HG02943 (cell line): ENCODE data around the gene SMG6.
"Not testable (repeated sequence)": the region's sequence is repeated elsewhere in the genome, so short reads cannot be mapped to it uniquely, and the experiment has no call there.

Experiments used
- ATAC-seq: cut with Tn5 transposase; IDR thresholded peaks from one replicate; pipeline ENCODE4 v1.9.1; 2021; ENCODE audit warnings: mild to moderate bottlenecking, low read depth, moderate library complexity; ENCODE audit not compliant: unreplicated experiment

The SMG6 gene

DNA sequence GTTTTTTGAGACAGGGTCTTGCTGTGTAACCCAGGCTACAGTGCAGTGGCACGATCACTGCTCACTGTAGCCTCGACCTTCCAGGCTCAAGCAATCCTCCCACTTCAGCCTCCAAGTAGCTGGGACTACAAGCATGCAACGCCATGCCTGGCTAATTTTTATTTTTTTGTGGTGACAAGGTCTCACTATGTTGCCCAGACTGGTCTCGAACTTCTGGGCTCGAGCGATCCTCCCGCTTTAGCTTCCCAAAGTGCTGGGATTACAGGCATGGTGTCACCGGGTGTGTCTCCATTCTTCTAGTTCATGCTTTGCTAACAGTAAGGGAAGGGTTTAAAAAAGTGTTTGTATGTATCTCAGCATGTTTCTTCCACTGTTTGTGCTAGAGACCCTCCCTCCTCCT is 146.9 kb downstream of the SMG6 start:
- no peak for ATAC-seq

DNA sequence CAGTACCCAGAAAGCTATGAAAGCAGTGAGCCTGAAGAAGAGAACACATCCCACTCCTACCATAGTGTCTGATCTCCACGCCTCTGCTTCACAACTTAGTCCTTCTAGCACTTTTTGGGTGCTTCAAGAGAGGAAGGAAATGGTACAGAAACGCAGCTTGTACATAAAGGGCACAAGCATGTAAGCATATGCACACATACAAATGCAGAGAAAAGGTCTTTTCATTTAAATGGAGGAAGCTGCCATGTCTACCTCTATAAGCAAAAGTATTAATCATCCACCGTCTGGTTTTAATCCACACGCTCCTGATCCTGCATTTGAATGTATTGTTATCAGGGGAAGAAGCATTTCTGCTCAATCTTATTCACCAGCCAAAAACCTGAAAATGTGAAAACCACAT is 148.0 kb downstream of the SMG6 start:
- no peak for ATAC-seq

DNA sequence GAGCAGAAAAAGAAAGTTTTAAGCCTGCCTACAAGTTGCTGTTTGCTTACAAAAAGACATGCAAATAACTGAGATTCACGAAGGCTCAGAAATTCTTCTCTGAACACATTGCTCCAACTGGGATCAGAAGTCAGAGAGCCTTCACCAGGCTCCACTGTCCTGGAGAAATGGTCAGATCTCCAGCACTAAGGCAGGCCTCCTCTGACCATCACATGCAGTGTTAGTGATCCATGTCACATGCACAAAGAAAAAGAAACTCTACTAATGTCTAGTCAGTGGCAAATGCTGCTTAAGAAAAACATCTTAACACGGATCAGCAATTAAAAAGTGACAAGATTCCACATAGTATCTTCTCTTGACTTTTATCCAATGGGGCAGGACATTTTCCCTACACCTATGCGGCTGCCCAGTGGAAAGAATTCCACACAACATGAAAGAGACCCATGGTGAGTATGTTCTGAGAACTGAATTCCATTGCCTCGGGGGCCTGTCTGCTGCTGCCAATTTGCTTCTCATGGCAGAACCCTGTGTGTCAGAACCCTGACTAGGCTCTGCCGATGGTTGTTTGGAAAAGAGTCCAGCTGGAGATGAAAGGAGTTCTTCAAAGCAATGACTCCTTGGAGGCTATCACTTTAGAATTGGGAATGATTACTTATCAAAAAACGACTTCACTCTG is 152.1 kb downstream of the SMG6 start:
- no peak for ATAC-seq

DNA sequence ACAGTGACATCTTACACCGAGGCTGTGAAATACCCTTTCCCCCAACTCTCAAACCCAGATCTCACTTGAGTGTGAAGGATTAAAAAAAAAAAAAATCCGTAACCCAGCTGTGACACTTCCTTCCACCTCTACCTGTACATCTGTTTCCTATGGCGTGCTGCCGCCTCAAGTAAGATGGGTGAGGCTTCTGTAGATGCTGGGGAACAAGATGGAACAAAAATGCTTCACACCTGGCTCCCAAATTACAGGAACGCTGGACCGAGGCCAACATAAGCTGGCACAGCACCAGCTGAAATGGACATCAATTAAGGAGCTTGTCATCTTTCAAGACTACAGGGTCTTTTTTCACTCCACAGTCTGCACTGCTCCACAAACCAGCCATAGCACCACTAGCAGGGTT is 152.8 kb downstream of the SMG6 start:
- no peak for ATAC-seq

DNA sequence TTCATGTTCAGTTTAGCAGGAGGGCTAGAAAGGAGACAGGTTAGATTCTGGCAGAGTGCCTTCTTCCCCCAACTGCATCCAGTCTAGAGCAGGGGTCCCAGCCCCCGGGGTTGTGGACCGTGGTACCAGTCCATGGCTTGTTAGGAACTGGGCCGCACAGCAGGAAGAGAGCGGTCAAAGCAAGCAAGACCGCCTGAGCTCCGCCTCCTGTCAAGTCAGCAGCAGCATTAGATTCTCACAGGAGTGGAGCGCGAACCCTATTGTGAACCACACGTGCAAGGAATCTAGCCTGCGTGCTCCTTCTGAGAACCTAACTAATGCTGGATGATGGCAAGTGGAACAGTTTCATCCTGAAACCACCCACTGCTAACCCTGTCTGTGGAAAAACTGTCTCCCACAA is 153.7 kb downstream of the SMG6 start:
- ATAC-seq = no peak

DNA sequence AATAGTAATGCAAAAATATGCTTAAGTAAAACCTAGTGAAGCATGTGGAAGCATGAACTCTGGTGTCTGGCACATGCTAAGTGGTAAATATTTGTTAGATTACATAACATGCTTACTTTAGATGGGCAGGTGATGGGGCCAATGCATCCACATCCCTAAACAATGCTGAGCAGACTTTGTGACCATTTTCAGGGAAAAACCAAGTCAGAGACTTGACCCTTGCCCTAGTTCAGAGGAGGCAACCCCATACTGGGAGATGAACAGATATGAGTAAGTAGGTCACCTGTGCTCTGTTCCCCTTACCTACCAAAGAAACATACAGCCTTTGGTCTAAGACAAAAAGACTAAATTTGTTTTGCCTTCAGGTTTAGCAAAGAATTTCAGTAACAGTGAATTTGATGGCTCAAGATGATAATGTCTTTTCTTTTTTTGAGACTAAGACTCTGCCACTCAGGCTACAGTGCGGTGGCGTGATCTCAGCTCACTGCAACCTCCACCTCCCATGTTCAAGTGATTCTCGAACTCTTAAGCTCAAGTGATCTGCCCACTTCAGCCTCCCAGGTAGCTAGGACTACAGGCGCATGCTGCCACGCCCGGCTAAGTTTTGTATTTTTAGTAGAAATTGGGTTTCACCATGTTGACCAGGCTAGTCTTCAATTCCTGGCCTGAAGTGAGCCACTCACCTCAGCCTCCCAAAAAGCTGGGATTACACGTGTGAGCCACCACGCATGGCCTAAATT is 157.3 kb downstream of the SMG6 start:
- no peak for ATAC-seq

DNA sequence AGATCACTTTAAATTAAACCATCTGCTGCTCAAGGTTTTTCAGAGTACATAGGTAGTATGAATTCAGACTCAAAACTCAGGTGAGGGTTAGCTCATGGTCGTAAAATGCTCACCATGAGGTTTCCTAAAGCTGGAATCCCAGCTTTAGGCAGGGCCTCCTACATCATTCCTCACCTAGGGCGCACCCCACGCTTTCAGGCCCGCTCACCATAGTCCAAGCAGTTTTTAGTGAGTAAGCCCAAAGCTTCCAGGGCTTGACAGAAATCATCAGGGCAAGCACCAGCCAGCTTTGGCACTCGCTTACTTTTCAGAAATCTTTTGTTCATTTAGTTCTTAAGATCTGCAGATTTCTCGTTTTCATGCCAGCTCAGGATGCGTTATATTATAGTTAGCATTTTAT is 158.9 kb downstream of the SMG6 start:
- ATAC-seq = no peak

DNA sequence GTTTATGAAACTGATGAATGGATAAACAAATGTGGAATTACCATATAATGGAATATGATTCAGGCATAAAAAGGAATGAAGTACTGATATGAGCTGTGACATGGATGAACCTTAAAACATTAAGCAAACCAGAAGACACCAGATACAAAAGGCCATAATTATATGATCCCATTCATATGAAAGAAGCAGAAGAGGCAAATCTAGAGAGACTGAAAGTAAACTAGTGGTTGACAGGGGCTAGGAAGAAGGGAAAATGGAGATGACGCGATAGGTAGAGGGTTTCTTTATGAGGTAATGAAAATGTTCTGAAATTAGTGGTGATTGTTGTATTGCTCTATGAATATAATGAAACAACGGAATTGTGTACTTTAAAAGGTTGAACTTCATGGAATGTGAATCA is 160.3 kb downstream of the SMG6 start:
- no peak for ATAC-seq

DNA sequence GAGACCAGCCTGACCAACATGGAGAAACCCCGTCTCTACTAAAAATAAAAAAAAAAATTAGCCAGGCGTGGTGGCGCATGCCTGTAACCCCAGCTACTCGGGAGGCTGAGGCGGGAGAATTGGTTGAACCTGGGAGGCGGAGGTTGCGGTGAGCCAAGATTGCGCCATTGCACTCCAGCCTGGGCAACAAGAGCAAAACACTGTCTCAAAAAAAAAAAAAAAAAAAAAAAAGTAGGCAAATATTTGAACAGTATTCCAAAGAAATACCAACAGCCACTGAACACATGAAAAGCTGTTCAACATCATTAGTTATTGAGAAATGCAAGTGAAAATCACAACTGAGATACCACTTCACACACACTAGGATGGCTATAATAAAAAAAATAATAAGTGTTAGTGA is 160.9 kb downstream of the SMG6 start:
- ATAC-seq = not testable (repeated sequence)

DNA sequence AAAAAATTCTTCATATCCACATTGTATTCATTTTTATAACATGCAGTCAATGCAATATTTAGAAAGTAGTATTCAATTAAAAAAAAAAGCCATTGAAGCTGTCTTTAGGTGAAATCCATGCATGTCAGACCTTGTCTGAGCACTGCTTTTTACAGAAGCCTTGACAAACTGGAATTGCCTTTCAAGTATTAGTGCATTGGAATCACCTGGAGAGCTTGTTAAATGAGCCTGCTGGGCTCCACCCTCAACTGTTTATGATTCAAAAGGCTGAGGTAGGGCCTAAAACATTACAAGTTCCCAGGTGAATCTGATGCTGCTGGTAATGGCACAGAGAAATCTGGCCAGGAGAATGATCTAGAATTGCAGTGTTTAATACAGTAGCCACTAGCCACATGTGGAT is 162.9 kb downstream of the SMG6 start:
- no peak for ATAC-seq

DNA sequence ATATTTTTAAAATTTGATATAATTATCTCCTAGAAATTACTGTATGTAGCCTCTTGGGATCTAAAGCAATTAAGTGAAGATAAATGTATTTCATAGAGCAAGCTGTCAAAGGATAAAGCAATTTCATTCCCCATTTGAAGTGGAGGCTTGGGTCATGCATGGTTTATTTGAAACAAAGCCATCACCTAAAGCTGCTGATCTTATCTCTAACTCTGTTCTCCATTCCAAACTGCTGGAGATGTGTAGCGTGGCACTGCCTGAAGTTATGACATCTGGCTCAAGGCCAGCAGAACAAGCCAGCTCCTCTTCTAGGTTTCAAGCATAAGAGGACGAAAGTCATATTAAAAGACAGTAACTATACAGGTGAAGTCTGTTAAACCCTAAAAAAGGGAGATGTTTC is 164.8 kb downstream of the SMG6 start:
- ATAC-seq = no peak

DNA sequence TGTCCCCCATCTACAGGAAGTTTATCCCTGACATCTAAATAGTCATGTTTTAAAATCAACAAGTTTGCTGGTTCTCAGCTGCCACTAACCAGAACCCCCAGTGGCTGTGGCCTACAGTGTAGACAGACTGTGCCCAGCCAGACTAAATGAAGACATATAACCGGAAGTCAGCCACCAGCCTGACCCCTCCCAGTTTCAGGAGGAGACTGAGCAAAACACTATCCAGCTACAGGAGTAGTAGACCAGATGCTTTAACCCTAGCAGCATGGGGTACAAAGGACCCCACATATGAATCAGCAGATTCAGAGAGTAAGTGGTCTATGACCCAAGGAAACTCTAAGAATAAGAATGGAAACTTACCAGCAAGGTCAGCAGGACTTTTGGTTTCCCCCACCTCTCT is 165.3 kb downstream of the SMG6 start:
- ATAC-seq = no peak

DNA sequence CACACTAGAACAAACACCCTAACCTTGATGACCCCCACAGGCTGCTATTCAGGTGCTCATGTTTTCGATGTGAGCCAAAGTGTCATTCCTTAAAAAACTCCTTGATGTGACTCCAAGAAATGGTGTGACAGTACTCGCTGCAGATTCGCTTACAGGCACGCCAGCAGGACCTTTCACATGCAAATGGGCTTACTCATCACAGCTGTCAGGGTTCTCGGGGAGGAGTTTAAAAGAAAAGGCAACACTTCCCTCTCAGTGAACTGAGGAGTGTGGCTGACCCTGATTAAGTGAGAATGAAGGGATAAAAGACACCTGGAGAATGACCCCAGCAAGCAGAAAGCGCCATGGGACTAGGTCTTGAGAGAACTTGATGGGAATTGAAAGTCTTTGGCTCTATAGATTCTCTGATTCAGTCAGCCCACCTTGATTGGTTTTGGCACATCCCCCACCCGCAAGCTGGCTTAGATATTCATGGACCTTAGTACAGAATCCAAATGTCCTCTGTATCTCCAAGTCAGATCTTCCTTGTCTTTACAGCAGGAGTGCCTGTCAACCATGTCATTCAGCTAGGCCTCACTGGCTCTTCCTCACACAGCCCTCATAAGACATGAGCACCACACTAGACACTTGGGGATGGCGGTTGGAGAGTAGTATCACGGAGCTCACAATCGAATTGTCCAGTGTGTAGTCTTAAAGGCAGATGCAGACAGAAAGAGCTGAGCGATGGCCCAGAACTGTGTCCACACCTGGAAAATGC is 166.1 kb downstream of the SMG6 start:
- no peak for ATAC-seq

DNA sequence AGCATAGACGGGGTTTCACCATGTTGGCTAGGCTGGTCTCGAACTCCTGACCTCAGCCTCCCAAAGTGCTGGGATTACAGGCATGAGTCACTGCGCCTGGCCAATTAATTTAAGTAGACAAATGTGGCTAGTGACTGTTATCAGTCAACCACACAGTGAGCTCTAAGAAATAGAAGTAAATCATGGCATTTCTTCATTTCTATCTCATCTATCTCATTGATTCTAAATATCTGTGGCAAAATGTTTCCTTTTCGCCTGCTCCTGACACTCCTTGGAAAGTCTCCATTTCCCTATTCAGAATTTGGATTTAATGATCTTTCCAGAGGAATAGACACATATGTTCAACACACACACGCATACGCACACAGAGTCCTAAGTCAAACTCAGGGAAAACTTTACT is 167.3 kb downstream of the SMG6 start:
- ATAC-seq = no peak

DNA sequence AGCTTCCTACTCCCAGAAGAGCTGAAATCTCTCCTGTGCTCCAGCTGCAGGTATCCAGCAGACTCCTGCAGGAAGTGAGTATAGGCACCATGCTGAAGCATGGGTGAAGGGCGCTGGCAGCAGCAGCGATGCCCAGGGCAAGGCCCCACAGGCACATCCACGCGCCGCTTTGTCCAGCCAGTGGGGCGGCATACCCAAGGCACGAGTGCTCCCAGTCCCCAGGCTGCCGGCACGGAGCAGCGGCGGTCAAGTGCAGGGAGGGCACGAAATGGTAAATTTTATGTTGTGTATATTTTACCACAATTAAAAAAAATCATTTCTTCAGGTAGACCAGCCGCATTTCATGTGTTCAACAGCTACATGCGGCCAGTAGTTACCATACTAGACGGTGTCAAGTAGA is 175.6 kb downstream of the SMG6 start:
- no peak for ATAC-seq

DNA sequence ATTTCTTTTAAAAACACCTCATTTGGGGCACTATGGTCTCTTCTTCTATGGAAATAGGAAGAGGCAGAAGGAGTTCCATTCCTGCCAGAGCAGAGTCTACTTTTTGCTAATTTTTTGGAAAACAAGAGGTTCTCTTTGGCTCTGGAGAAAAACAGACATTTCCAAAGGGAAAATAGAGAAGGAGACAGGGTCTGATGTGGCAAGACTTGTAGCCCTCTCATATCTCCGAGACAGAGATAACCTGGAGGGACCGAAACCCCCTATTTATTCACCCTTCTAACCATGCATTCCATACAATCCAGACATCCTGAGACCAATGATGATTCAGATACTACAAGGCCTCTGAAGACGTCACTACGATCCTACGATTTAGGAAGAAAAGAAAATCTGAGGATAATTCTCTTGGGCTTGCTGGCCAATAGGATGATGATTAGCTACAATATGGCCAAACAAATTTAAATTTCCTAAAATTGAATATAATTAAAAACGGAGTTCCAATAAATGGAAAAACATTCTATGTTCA is 178.5 kb downstream of the SMG6 start:
- ATAC-seq = no peak

DNA sequence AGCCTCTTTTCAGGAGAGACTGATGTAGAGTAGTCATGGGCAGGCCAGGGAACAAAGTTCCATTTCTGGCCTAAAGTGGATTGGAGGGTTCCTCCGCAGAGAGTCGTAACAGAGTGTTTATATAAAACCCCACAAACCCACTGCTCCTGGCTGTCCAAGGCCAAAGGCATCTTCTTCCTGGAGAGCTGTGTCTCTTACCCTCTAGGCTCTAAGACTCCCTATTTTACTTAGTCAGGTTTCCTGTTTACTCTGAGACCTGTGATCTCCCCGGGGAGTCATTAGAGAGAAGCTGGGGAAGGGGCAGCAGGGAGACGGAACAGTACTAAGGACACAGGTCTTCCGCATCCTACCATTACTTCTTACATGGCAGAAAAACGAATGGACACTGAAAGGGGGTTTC is 179.2 kb downstream of the SMG6 start:
- no peak for ATAC-seq

DNA sequence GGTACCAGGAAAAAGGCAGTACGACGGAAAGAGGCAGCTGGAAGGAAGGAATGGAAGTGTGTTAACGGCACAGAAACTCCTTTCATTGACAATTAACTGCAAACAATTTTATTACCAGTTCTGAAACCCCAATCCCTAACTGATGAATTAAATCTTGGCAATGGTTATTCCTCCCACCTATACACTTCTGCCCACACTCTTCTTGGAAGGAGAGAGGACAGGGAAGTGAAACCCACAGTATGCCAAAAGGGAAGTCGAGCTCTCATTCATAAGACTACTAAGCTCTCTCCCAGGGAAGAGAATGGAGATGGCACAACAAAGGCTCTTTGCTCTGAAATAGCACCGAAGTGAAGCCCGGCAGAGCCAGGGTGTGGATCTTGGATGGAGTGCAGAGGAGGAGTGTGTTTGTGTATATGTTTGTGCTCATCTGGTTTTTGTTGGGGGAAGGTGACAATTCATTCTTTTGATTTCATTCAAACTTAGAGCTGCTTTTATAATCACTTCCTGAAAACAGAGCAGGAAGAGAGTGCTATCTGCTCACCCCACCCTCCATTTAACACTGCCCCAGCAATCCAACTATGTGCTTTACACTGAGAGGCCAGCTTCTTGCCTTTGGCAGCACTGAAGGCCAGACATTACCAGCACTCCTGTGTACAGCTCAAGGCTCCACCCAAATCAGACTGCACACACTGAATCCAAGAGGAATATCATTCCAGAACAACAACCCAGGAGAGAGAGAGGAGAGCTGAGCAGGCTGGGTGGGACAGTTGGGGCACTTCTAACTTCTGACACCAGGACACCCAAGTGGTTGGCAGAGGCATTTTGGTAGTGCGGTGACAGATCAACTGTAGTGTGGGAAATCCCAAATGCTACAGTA is 180.0 kb downstream of the SMG6 start:
- ATAC-seq = no peak

DNA sequence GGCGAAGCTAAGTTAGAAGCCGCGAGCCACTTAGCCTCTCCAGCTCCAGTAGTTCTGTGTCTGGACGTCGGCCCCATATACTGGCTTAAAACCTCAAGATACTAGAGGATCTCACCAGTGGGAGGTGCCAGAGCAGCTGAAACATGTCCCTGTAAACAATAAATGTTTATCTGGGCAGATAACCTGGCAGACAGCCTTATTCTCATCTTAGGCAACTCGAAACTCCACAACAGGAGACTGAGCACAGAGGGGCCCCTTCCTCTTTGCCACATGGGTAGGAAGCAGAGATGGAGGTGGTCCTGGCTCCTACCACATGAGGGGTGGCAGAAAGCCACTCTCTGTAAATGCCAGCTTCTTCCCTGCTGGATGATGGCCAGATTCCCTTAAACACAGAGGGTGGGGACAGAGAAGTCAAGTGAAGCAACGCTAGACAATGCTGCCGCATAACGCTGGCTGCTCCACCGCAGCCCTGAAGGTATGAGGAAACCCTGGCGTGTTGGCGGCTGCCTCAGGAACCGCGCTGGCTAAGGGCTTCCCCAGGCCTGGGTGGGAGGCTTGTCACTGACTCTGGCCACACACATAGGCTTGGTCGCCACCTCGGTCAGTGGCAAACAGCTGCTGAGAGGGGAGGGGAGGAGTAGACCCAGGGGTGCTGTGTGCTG is 180.8 kb downstream of the SMG6 start:
- ATAC-seq = no peak
